GM12878 (cell line): ENCODE measurements around the gene KIRREL3.

Experiments used
- BRCA1 ChIP-seq: IDR thresholded peaks from 2 replicates; pipeline ENCODE4 v1.6.1; 2011; ENCODE audit warnings: low read depth, low read length, improper control_type of control experiment
- CREB1 ChIP-seq: IDR thresholded peaks from 2 replicates; pipeline ENCODE4 v1.6.1; 2012; ENCODE audit warnings: low read depth, mild to moderate bottlenecking, inconsistent platforms
- HDAC2 ChIP-seq: fragments of 200-600 bp; sonication (generic); IDR thresholded peaks from 2 replicates; pipeline ENCODE4 v1.6.1; 2017
- JUND ChIP-seq: IDR thresholded peaks from 2 replicates; pipeline ENCODE4 v1.6.1; 2012; ENCODE audit warnings: low read depth, mild to moderate bottlenecking, low read length, improper control_type of control experiment, moderate library complexity
- MEF2B ChIP-seq: fragments of 450-650 bp; IDR thresholded peaks from 2 replicates; pipeline ENCODE4 v1.6.1; 2018; ENCODE audit warnings: mild to moderate bottlenecking, moderate library complexity; ENCODE audit not compliant: partially characterized antibody, poor library complexity, severe bottlenecking
- RAD21 ChIP-seq: IDR thresholded peaks from 2 replicates; pipeline ENCODE4 v1.6.1; 2011; ENCODE audit warnings: mild to moderate bottlenecking, low read depth, low read length, moderate library complexity; ENCODE audit not compliant: insufficient read depth
- SIN3A ChIP-seq: IDR thresholded peaks from 2 replicates; pipeline ENCODE4 v1.6.1; 2012; ENCODE audit warnings: low read depth, low read length, improper control_type of control experiment
- SREBF1 ChIP-seq: IDR thresholded peaks from 2 replicates; pipeline ENCODE4 v1.6.1; 2012; ENCODE audit warnings: mild to moderate bottlenecking, low read length
- TAF1 ChIP-seq: IDR thresholded peaks from 2 replicates; pipeline ENCODE4 v1.6.1; 2011; ENCODE audit warnings: mild to moderate bottlenecking, low read depth, low read length, borderline replicate concordance
- TCF3 ChIP-seq: IDR thresholded peaks from 2 replicates; pipeline ENCODE4 v1.6.1; 2012; ENCODE audit warnings: low read depth, mild to moderate bottlenecking, low read length, borderline replicate concordance; ENCODE audit not compliant: insufficient read depth
- YY1 ChIP-seq: IDR thresholded peaks from 2 replicates; pipeline ENCODE4 v1.6.1; 2011; ENCODE audit warnings: low read depth, mild to moderate bottlenecking, low read length
- TF ChIP-seq, protein P1 (sequence below), 3 experiments: IDR thresholded peaks in 2 of 3; conservative IDR thresholded peaks in 1 of 3; 2 replicates each; pipeline ENCODE4 v1.5.1; 2011; ENCODE audit warnings: low read depth in 3 of 3, low read length in 3 of 3, mild to moderate bottlenecking in 3 of 3, control low read depth in 2 of 3, moderate library complexity in 2 of 3, inconsistent platforms in 1 of 3, mixed read lengths in 1 of 3; ENCODE audit not compliant: control insufficient read depth in 2 of 3, insufficient read depth in 1 of 3; ENCODE audit errors: extremely low read depth in 1 of 3
- TF ChIP-seq, protein P2 (sequence below): IDR thresholded peaks from 2 replicates; pipeline ENCODE4 v1.6.1; 2012; ENCODE audit warnings: mild to moderate bottlenecking, low read depth, low read length

DNA sequence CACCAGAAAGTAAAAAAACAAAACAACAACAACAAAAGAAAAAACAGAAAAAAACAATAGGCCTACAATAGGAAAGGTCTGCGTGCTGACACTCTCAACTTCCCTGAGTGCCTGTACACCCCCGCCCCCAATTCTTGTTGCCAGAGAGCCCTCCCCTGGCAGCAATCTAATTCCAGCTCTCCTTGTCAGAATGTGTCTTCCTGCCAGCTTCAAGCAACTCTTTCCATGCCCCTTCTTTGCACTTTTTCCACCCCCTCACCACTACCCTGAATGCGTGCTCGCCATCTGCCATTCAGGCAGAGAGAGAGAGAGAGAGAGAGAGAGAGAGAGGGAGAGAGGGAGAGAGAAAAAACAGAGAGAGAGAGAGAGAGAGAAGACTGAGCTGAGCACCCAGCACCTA, 245.0 kb downstream of the KIRREL3 start:
- no peak for TF ChIP-seq YY1
- no peak for TF ChIP-seq HDAC2
- TF ChIP-seq CREB1, result no peak
- no peak for TF ChIP-seq RAD21
- TF ChIP-seq, protein P1, sequence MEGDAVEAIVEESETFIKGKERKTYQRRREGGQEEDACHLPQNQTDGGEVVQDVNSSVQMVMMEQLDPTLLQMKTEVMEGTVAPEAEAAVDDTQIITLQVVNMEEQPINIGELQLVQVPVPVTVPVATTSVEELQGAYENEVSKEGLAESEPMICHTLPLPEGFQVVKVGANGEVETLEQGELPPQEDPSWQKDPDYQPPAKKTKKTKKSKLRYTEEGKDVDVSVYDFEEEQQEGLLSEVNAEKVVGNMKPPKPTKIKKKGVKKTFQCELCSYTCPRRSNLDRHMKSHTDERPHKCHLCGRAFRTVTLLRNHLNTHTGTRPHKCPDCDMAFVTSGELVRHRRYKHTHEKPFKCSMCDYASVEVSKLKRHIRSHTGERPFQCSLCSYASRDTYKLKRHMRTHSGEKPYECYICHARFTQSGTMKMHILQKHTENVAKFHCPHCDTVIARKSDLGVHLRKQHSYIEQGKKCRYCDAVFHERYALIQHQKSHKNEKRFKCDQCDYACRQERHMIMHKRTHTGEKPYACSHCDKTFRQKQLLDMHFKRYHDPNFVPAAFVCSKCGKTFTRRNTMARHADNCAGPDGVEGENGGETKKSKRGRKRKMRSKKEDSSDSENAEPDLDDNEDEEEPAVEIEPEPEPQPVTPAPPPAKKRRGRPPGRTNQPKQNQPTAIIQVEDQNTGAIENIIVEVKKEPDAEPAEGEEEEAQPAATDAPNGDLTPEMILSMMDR (IDR thresholded peaks at IDR 0.05 in 2 of 3, conservative IDR thresholded peaks at IDR 0.05 in 1 of 3; ENCODE audit: control insufficient read depth in 2 of 3, extremely low read depth in 1 of 3, insufficient read depth in 1 of 3, low read depth in 3 of 3, low read length in 3 of 3), result no peak
- no peak for TF ChIP-seq SREBF1
- no peak for TF ChIP-seq TAF1
- TF ChIP-seq, protein P2, sequence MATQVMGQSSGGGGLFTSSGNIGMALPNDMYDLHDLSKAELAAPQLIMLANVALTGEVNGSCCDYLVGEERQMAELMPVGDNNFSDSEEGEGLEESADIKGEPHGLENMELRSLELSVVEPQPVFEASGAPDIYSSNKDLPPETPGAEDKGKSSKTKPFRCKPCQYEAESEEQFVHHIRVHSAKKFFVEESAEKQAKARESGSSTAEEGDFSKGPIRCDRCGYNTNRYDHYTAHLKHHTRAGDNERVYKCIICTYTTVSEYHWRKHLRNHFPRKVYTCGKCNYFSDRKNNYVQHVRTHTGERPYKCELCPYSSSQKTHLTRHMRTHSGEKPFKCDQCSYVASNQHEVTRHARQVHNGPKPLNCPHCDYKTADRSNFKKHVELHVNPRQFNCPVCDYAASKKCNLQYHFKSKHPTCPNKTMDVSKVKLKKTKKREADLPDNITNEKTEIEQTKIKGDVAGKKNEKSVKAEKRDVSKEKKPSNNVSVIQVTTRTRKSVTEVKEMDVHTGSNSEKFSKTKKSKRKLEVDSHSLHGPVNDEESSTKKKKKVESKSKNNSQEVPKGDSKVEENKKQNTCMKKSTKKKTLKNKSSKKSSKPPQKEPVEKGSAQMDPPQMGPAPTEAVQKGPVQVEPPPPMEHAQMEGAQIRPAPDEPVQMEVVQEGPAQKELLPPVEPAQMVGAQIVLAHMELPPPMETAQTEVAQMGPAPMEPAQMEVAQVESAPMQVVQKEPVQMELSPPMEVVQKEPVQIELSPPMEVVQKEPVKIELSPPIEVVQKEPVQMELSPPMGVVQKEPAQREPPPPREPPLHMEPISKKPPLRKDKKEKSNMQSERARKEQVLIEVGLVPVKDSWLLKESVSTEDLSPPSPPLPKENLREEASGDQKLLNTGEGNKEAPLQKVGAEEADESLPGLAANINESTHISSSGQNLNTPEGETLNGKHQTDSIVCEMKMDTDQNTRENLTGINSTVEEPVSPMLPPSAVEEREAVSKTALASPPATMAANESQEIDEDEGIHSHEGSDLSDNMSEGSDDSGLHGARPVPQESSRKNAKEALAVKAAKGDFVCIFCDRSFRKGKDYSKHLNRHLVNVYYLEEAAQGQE, result no peak
- TF ChIP-seq BRCA1, result no peak
- TF ChIP-seq SIN3A, result no peak
- TF ChIP-seq TCF3, result no peak
- TF ChIP-seq JUND, result no peak
- TF ChIP-seq MEF2B, result no peak
